Measurements from ENCODE around the gene DCPS.

DNA sequence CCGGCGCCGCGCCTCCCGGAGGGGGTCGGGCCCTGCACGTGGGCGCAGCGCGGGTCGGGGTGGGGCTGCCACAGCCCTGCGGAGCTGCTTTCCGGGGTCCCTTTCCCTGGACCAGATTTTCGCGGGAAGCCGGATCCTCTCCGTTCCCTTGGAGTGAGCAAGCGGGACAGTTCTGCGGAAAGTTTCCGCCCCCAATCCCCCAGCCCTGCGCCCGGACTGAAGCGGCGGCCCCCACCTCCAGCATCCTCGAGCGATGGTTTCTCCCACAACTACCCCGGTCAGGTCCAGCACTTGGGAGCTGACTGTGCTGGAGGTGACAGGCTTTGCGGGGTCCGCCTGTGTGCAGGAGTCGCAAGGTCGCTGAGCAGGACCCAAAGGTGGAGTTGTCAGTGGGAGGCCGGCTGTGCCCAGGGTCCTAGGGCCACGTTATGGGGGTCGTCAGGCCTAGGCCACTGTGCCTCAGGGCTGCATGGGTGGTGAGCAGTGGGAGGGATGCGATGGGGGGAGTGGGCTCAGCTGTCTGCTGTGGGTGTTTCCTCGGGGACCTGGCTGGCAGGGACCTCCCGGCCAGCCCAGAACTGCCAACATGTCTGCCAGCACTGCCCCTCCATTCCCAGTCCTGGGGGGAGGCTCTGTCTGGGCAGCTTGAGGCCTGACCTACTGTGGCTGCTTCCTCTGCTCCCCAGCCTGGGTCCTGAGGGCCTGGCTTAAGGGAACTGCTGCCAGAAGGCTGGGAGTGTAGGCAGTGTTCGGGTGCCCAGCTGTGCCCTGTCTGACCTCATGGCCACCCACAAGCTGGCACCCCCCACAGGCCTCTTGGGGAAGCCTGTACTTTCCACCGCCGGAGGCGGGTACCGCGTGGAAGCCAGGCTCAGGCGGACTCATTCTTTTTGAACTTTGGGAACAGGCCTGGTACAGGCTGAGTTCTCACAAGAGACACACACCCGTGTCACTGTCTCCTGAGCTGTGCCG lies 52.4 kb downstream of the DCPS start:
- TF ChIP-seq, protein P1, sequence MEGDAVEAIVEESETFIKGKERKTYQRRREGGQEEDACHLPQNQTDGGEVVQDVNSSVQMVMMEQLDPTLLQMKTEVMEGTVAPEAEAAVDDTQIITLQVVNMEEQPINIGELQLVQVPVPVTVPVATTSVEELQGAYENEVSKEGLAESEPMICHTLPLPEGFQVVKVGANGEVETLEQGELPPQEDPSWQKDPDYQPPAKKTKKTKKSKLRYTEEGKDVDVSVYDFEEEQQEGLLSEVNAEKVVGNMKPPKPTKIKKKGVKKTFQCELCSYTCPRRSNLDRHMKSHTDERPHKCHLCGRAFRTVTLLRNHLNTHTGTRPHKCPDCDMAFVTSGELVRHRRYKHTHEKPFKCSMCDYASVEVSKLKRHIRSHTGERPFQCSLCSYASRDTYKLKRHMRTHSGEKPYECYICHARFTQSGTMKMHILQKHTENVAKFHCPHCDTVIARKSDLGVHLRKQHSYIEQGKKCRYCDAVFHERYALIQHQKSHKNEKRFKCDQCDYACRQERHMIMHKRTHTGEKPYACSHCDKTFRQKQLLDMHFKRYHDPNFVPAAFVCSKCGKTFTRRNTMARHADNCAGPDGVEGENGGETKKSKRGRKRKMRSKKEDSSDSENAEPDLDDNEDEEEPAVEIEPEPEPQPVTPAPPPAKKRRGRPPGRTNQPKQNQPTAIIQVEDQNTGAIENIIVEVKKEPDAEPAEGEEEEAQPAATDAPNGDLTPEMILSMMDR (IDR thresholded peaks at IDR 0.05): no peak
- TF ChIP-seq POLR2A (IDR thresholded peaks at IDR 0.05): no peak
